GM12865 (cell line): ENCODE measurements around the gene METTL22.

Source experiments
- DNase-seq: peaks from one replicate; pipeline ENCODE4 v3.0.0; 2010; ENCODE audit warnings: low read depth
- H3K4me3 ChIP-seq: 2 replicates; pipeline ENCODE4 v1.5.1; 2011; ENCODE audit warnings: mild to moderate bottlenecking, low read depth, low read length, control low read depth
- TF ChIP-seq, protein P1 (sequence below): IDR thresholded peaks from 2 replicates; pipeline ENCODE4 v1.5.1; 2011; ENCODE audit warnings: low read length, control low read depth, low read depth, inconsistent platforms; ENCODE audit not compliant: insufficient read depth; ENCODE audit errors: missing control alignments

Gene METTL22

DNA sequence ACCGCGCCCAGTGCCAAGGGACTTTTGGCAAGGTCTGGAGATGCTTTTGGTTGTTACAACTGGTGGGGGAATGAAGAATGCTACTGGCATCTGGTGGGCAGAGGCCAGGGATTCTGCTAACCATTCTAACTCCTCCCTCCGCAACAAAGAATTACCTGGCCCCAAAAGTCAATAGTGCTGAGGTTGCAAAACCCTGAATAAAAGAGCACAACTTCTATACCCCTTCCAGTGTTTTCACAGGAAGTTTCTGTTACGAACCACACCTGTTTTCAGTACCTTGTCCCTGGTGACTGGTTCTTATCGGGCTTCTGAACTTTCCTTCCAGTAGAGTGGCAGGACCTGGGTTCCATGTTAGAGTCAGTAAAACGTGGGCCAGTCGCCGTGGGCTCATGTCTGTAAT, 70.2 kb downstream of the METTL22 start:
- TF ChIP-seq, protein P1, sequence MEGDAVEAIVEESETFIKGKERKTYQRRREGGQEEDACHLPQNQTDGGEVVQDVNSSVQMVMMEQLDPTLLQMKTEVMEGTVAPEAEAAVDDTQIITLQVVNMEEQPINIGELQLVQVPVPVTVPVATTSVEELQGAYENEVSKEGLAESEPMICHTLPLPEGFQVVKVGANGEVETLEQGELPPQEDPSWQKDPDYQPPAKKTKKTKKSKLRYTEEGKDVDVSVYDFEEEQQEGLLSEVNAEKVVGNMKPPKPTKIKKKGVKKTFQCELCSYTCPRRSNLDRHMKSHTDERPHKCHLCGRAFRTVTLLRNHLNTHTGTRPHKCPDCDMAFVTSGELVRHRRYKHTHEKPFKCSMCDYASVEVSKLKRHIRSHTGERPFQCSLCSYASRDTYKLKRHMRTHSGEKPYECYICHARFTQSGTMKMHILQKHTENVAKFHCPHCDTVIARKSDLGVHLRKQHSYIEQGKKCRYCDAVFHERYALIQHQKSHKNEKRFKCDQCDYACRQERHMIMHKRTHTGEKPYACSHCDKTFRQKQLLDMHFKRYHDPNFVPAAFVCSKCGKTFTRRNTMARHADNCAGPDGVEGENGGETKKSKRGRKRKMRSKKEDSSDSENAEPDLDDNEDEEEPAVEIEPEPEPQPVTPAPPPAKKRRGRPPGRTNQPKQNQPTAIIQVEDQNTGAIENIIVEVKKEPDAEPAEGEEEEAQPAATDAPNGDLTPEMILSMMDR: no peak
- DNase-seq: no peak
- H3K4me3 ChIP-seq: no peak overlapping the region

DNA sequence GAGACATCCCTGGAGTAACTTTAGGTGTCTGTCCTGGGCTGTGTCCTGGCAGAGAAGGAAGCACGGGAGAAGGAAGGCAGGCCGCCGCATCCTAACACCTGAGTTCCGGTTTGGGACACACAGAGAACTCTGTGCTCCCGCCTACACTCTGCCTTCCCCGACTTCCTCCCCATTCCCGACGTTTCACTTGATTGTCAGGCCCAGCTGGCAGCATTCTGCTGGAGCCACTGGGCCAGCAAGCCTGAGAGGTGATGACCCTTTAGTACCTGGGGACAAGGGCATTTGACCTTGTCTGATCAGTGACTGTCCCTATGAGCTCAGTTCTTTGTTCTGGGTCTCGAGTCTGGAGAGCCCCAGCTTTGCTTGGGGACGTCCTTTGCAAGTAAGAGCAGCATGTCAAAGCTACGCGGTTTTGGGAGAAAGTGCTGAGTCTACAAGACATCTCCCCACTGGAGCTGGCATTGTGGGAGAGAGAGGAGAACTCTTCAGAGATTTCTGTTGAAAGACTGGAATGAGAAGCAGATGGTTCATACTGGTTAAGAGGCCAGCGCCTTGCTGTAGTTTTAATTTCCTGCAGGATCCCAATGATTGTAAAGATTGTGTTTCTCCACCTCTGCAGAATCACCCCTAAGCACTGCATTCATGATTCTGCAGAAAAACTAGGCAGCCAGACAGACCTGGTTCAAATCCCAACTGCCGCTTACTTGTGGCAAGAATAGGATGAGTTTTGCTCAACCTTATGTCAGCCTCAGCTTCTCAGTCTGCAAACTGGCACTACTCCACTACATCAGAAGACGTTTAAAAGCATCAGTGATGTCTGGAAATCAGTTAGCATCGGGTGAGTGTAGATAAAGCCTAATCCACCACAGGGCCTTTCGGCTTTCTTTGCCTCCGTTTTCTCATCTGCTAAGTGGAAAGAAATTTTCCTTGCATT, 73.6 kb downstream of the METTL22 start:
- no peak overlapping the region for H3K4me3 ChIP-seq
- TF ChIP-seq, protein P1: no peak
- no peak for DNase-seq

DNA sequence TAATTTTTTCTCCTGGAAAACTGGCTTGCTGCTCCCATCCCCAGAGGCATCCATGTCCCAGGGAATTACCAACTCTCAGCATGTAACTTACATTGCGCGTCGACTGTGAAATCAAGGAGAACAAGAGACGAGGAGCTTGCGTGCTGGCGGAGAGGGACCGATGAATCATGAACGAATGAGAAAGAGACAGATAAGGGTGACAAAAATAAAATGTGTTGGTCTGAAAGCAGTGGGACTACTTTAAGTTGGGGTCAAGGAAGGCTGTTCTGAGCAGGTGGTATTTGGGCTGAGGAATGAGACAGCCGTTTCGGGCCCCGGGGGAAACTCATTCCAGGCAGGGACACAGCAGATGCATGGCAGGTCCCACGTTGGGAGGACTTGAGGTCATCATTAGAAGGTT, 75.4 kb downstream of the METTL22 start:
- no peak for DNase-seq
- H3K4me3 ChIP-seq: no peak overlapping the region
- TF ChIP-seq, protein P1: no peak

DNA sequence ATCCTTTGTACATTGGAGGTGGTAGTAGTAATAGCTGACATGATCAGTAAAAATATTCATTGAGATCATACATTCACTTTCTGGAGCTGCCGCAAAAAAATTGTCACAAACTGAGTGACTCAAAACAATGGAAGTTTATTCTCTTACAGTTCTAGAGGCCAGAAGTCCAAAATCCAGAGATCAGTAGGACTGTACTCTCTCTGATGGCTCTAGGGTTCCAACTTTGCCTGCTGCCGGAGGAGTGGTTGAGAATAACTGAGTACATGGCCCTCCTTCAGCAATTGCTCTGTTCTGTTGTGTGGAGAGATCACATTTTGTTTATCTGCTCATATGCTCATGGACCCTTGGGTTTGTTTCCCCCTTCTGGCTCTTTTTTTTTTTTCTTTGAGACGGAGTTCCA, 76.5 kb downstream of the METTL22 start:
- TF ChIP-seq, protein P1: no peak
- no peak overlapping the region for H3K4me3 ChIP-seq
- no peak for DNase-seq
